HepG2 (cell line): ENCODE data around the gene PEX11A. TPM values are rescaled to one million over a fixed set of nuclear protein-coding genes. Genes with fewer than 3 reads are reported as not detected.
A peak's percentile ranks its signal among the peaks of the same experiment; 100 is the strongest.

Experiments
- CHCHD3 ChIP-seq: sonication (generic); formaldehyde crosslinking; IDR thresholded peaks from 2 replicates; pipeline ENCODE4 v1.8.0; 2022; ENCODE audit warnings: mild to moderate bottlenecking, missing genetic modification reagents, moderate library complexity
- EHMT2 ChIP-seq: fragments of 200-600 bp; sonication (generic); IDR thresholded peaks from 2 replicates; pipeline ENCODE4 v1.7.0; 2017; ENCODE audit warnings: antibody characterized with exemption, low read depth, low read length, borderline replicate concordance
- GABPA ChIP-seq, 2 experiments: IDR thresholded peaks; 2 replicates each; pipeline ENCODE4 v1.6.1; 2011 to 2016; ENCODE audit warnings: low read depth in 2 of 2, low read length in 1 of 2, missing biosample characterization in 1 of 2, missing genetic modification characterization in 1 of 2
- HOXA3 ChIP-seq: sonication (generic); formaldehyde crosslinking; IDR thresholded peaks from 2 replicates; pipeline ENCODE4 v1.5.0; 2020; ENCODE audit warnings: missing genetic modification reagents
- PAF1 ChIP-seq: IDR thresholded peaks from 2 replicates; pipeline ENCODE4 v1.6.1; 2016; ENCODE audit warnings: missing genetic modification reagents, missing compliant biosample characterization
- PATZ1 ChIP-seq: sonication (generic); formaldehyde crosslinking; IDR thresholded peaks from 2 replicates; pipeline ENCODE4 v1.4.0; 2020; ENCODE audit warnings: missing genetic modification reagents
- RAD21 ChIP-seq: fragments of 450-650 bp; formaldehyde crosslinking; IDR thresholded peaks from 2 replicates; pipeline ENCODE4 v1.5.0; 2020; ENCODE audit warnings: mild to moderate bottlenecking
- SALL2 ChIP-seq: sonication (generic); formaldehyde crosslinking; IDR thresholded peaks from 2 replicates; pipeline ENCODE4 v1.8.1; 2023; ENCODE audit warnings: mild to moderate bottlenecking, missing genetic modification reagents, inconsistent platforms
- TCF7L2 ChIP-seq: IDR thresholded peaks from 2 replicates; pipeline ENCODE4 v1.6.1; 2011; ENCODE audit warnings: mild to moderate bottlenecking, low read depth, low read length, moderate library complexity
- TEAD3 ChIP-seq: optimal IDR thresholded peaks from 2 replicates; pipeline ENCODE3; 2016; ENCODE audit warnings: borderline replicate concordance
- ZBTB14 ChIP-seq: sonication (generic); formaldehyde crosslinking; IDR thresholded peaks from 2 replicates; pipeline ENCODE4 v1.4.0; 2020; ENCODE audit warnings: missing genetic modification reagents
- ZBTB4 ChIP-seq: sonication (generic); formaldehyde crosslinking; IDR thresholded peaks from 2 replicates; pipeline ENCODE4 v1.4.0; 2020; ENCODE audit warnings: missing genetic modification reagents, mild to moderate bottlenecking, borderline replicate concordance
- ZBTB7B ChIP-seq: sonication (generic); formaldehyde crosslinking; IDR thresholded peaks from 2 replicates; pipeline ENCODE4 v1.4.0; 2020; ENCODE audit warnings: missing genetic modification reagents
- ZMYM4 ChIP-seq: sonication (generic); formaldehyde crosslinking; IDR thresholded peaks from 2 replicates; pipeline ENCODE4 v1.8.1; 2023; ENCODE audit warnings: mild to moderate bottlenecking, missing genetic modification reagents
- ZNF281 ChIP-seq: sonication (generic); formaldehyde crosslinking; IDR thresholded peaks from 2 replicates; pipeline ENCODE4 v1.4.0; 2020; ENCODE audit warnings: missing genetic modification reagents, borderline replicate concordance
- ZNF431 ChIP-seq: sonication (generic); formaldehyde crosslinking; IDR thresholded peaks from 2 replicates; pipeline ENCODE4 v1.9.0; 2022; ENCODE audit warnings: missing genetic modification reagents, low read depth, mild to moderate bottlenecking, borderline replicate concordance
- ZNF782 ChIP-seq: sonication (generic); formaldehyde crosslinking; IDR thresholded peaks from 2 replicates; pipeline ENCODE4 v1.4.0; 2020; ENCODE audit warnings: missing genetic modification reagents, mild to moderate bottlenecking, borderline replicate concordance
- polyA plus RNA-seq, 8 experiments: library from polyadenylated mRNA; depleted of rRNA in 3 of 8; stranded (reverse) in 7 of 8; unstranded in 1 of 8; fragments of >200 nt; fragmentation: Illumina TruSeq in 4 of 8; extraction: Trizol in 4 of 8; gene quantifications; 2 replicates each; pipeline versions ENCODE4 v1.2.1 to v1.2.3, GENCODE V29; 2011 to 2016; ENCODE audit warnings: low read depth in 4 of 8, missing spikeins in 1 of 8, mixed read lengths in 1 of 8; ENCODE audit not compliant: insufficient read depth in 1 of 8
- total RNA-seq, 5 experiments: library from RNA; depleted of rRNA; stranded (reverse); fragments of >200 nt; fragmentation: Illumina TruSeq; extraction: Trizol; gene quantifications; 2 replicates each; pipeline ENCODE4 v1.2.3, GENCODE V29; 2016; ENCODE audit warnings: low read depth in 1 of 5
- TF ChIP-seq, protein P1 (sequence below): IDR thresholded peaks from 2 replicates; pipeline ENCODE4 v1.6.1; 2016; ENCODE audit warnings: low read depth

The PEX11A gene
- total and polyA plus RNA-seq, 2 of the 13 experiments (the other 11 are each of a cell fraction or from before 2014, with no cell fraction given), result 9.9 to 15.1 TPM

- no peak for TF ChIP-seq GABPA (IDR thresholded peaks at IDR 0.05; ENCODE audit: low read depth, low read length)
- TF ChIP-seq GABPA (CRISPR knock-in tag; IDR thresholded peaks at IDR 0.05; ENCODE audit: low read depth), result no peak
- 0 out of 2 replicates have a peak, but pooled peaks have one; percentile 15 for TF ChIP-seq ZBTB7B (CRISPR knock-in tag)
- TF ChIP-seq ZMYM4 (CRISPR knock-in tag), result peak; percentile 43; the same call in 1 of the 2 replicates
- TF ChIP-seq RAD21 (CRISPR knock-in tag), result peak; percentile 46; the same call in 1 of the 2 replicates
- no peak for TF ChIP-seq SALL2 (CRISPR knock-in tag)
- TF ChIP-seq ZNF431, result no peak
- TF ChIP-seq, protein P1, sequence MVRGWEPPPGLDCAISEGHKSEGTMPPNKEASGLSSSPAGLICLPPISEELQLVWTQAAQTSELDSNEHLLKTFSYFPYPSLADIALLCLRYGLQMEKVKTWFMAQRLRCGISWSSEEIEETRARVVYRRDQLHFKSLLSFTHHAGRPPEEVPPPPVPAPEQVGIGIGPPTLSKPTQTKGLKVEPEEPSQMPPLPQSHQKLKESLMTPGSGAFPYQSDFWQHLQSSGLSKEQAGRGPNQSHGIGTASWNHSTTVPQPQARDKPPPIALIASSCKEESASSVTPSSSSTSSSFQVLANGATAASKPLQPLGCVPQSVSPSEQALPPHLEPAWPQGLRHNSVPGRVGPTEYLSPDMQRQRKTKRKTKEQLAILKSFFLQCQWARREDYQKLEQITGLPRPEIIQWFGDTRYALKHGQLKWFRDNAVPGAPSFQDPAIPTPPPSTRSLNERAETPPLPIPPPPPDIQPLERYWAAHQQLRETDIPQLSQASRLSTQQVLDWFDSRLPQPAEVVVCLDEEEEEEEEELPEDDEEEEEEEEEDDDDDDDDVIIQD (CRISPR knock-in tag), result no peak
- peak; percentile 28; the same call in 1 of the 2 replicates for TF ChIP-seq TCF7L2
- no peak for TF ChIP-seq CHCHD3 (CRISPR knock-in tag)
- TF ChIP-seq ZNF782 (CRISPR knock-in tag), result no peak
- TF ChIP-seq ZNF281, result peak; percentile 38; the same call in 1 of the 2 replicates
- TF ChIP-seq PATZ1 (CRISPR knock-in tag), result peak; percentile 21; the same call in 1 of the 2 replicates
- peak; percentile 19 for TF ChIP-seq TEAD3 (CRISPR knock-in tag)
- TF ChIP-seq ZBTB4 (CRISPR knock-in tag), result no peak
- TF ChIP-seq ZBTB14 (CRISPR knock-in tag), result no peak
- TF ChIP-seq EHMT2, result peak; percentile 44; the same call in 1 of the 2 replicates
- no peak for TF ChIP-seq PAF1 (CRISPR knock-in tag)
- TF ChIP-seq HOXA3 (CRISPR knock-in tag), result peak; percentile 60; the same call in 1 of the 2 replicates
Measured at GRCh38 chr15:89674526-89674925, 16.0 kb downstream of the PEX11A start (continued).
